Measurements from ENCODE around the gene PIAS1. TPM values are rescaled to one million over a fixed set of nuclear protein-coding genes. Genes with fewer than 3 reads are reported as not detected.

Gene PIAS1
- total and polyA plus RNA-seq, 9 of the 15 experiments (the other 6 are each of a cell fraction or from before 2014, with no cell fraction given), result 18.0 to 59.1 (median 28.5) TPM

DNA sequence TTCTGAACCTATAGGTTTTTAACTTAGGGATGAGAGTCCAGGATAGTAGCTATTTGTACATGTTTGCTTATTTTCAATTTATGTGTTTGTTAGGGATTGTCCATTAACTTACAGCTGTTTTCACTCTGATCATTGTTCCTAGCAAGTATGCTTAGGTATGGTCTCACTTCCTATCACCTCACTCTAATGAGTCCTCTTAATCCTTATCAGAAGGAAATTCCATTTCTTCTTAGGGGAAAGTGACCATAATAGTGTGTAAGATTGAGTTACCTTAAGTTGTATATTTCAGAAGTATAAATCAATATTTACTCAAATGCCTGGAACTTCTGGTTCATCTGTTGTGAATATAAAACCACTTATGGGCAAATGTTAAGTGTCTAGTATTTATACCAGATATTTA is 53.0 kb downstream of the PIAS1 start:
- FAIRE-seq (no peak), ATAC-seq (no peak), DNase-seq (ENCODE audit: extremely low read depth in 1 of 4, low spot score in 3 of 4) (no peak)
- in situ Hi-C loops (cut with MboI) (no loop called here), intact Hi-C loops (cut with micrococcal nuclease) (no loop called here)
- Histone ChIP-seq H3K27ac (ENCODE audit: extremely low read depth, low read depth, low read length) (no peak overlapping the region), H3K4me1 (replicated peaks in 1 of 2; ENCODE audit: control insufficient read depth in 2 of 2, insufficient read depth in 2 of 2, low read length in 2 of 2) (no peaks in the 10 kb centered on the region; a peak in 1 of 5 replicates), H3K4me2 (ENCODE audit: insufficient read depth, low read length) (no peak overlapping the region), H3K79me2 (ENCODE audit: control insufficient read depth, insufficient read depth, low read length) (peaks cover 74% of the 10 kb centered on the region), H3K9ac (ENCODE audit: insufficient read depth in 1 of 2, low read depth in 2 of 2, low read length in 2 of 2) (no peak overlapping the region), H4K20me1 (replicated peaks; ENCODE audit: control insufficient read depth, insufficient read depth, low read length) (no peaks in the 10 kb centered on the region; the same call in 1 of the 2 replicates), H3K36me3 (ENCODE audit: control insufficient read depth, insufficient read depth, low read length) (peaks cover 15% of the 10 kb centered on the region; the same call in 1 of the 3 replicates), H3K9me1 (ENCODE audit: control insufficient read depth, insufficient read depth, low read length) (no peaks in the 10 kb centered on the region), H3K4me3 (no peak overlapping the region), H3K9me3 (replicated peaks; ENCODE audit: control insufficient read depth, insufficient read depth, low read depth, low read length) (no peaks in the 10 kb centered on the region), H3K27me3 (ENCODE audit: control insufficient read depth in 2 of 2, insufficient read depth in 2 of 2, low read length in 2 of 2) (no peaks in the 10 kb centered on the region), H2AFZ (ENCODE audit: low read depth, low read length) (no peak overlapping the region)
- BruUV-seq (replicated peaks), result no TSS peak
- CTCF ChIA-PET (ENCODE audit: low intra/inter-chr PET ratio), result no interaction called here
- TF ChIP-seq ASH1L (IDR thresholded peaks at IDR 0.05; ENCODE audit: borderline replicate concordance, low read depth, partially characterized antibody) (no peak), POLR2H (tag; IDR thresholded peaks at IDR 0.05; ENCODE audit: low read depth) (0 out of 2 replicates have a peak, but pooled peaks have one; percentile 11), HNRNPH1 (optimal IDR thresholded peaks at IDR 0.05; ENCODE audit: low read depth, low read length) (no peak), SNRNP70 (optimal IDR thresholded peaks at IDR 0.05; ENCODE audit: low read depth, low read length) (no peak), ZNF695 (CRISPR knock-in tag; IDR thresholded peaks at IDR 0.05) (no peak), HNRNPUL1 (IDR thresholded peaks at IDR 0.05; ENCODE audit: low read length) (no peak)
- TF ChIP-seq, protein P1, sequence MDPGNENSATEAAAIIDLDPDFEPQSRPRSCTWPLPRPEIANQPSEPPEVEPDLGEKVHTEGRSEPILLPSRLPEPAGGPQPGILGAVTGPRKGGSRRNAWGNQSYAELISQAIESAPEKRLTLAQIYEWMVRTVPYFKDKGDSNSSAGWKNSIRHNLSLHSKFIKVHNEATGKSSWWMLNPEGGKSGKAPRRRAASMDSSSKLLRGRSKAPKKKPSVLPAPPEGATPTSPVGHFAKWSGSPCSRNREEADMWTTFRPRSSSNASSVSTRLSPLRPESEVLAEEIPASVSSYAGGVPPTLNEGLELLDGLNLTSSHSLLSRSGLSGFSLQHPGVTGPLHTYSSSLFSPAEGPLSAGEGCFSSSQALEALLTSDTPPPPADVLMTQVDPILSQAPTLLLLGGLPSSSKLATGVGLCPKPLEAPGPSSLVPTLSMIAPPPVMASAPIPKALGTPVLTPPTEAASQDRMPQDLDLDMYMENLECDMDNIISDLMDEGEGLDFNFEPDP (CRISPR knock-in tag; IDR thresholded peaks at IDR 0.05), result no peak
- TF ChIP-seq, protein P2, sequence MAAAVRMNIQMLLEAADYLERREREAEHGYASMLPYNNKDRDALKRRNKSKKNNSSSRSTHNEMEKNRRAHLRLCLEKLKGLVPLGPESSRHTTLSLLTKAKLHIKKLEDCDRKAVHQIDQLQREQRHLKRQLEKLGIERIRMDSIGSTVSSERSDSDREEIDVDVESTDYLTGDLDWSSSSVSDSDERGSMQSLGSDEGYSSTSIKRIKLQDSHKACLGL (CRISPR knock-in tag; IDR thresholded peaks at IDR 0.05; ENCODE audit: borderline replicate concordance, poor library complexity, severe bottlenecking), result no peak
- POLR2A ChIA-PET, result interaction anchor here (0.6 kb wide), 1 partner anchor 1212 kb away, joined by 3 read pairs; no protein-coding TSS in a partner anchor

Data from K562 (cell line).